Ishikawa (cell line): Measurements from ENCODE around the gene ST14.

ENCODE experiments used
- CEBPB ChIP-seq: IDR thresholded peaks from 2 replicates; pipeline ENCODE4 v1.6.1; 2012
- CREB1 ChIP-seq: IDR thresholded peaks from 2 replicates; pipeline ENCODE4 v1.6.1; 2012; ENCODE audit warnings: low read depth
- EGR1 ChIP-seq: IDR thresholded peaks from 2 replicates; pipeline ENCODE4 v1.6.1; 2012
- EP300 ChIP-seq: IDR thresholded peaks from 2 replicates; pipeline ENCODE4 v1.6.1; 2012; ENCODE audit warnings: borderline replicate concordance
- FOXM1 ChIP-seq: IDR thresholded peaks from 2 replicates; pipeline ENCODE4 v1.6.1; 2012; ENCODE audit warnings: low read depth, borderline replicate concordance
- NFIC ChIP-seq: IDR thresholded peaks from 2 replicates; pipeline ENCODE4 v1.6.1; 2012
- RAD21 ChIP-seq: IDR thresholded peaks from 2 replicates; pipeline ENCODE4 v1.6.1; 2012; ENCODE audit warnings: low read depth
- TAF1 ChIP-seq: IDR thresholded peaks from 2 replicates; pipeline ENCODE4 v1.6.1; 2012; ENCODE audit warnings: low read depth, mild to moderate bottlenecking
- TCF12 ChIP-seq: IDR thresholded peaks from 2 replicates; pipeline ENCODE4 v1.6.1; 2012; ENCODE audit warnings: low read depth
- TEAD4 ChIP-seq: IDR thresholded peaks from 2 replicates; pipeline ENCODE4 v1.6.1; 2012
- USF1 ChIP-seq: IDR thresholded peaks from 2 replicates; pipeline ENCODE4 v1.6.1; 2012
- YY1 ChIP-seq: IDR thresholded peaks from 2 replicates; pipeline ENCODE4 v1.6.1; 2012; ENCODE audit warnings: low read depth
- ZBTB7A ChIP-seq: IDR thresholded peaks from 2 replicates; pipeline ENCODE4 v1.6.1; 2012; ENCODE audit warnings: low read depth
- TF ChIP-seq, protein P1 (sequence below): IDR thresholded peaks from 2 replicates; pipeline ENCODE4 v1.6.1; 2012
- TF ChIP-seq, protein P2 (sequence below): IDR thresholded peaks from 2 replicates; pipeline ENCODE4 v1.6.1; 2012; ENCODE audit warnings: low read depth, mild to moderate bottlenecking

The ST14 gene

DNA sequence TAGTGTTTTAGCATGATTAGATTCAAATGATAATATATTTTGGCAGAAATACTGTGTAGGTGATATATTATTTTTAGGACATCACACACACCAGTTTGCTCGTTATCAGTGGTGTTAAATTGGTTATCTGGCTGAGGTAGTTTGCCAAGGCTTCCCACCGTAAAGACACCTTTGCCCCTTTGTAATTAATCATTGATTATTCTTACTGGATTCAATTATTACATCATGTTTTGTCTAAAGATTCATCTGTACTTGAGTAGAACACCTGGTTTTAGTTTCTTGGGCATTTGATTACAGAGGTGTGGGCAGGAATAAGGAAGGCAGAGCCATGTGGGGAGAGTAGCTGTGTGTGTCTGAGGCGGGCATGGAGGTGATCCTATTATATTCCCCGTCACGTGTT, 39.5 kb upstream of the ST14 start:
- TF ChIP-seq ZBTB7A (no peak), FOXM1 (no peak), TEAD4 (no peak), TAF1 (no peak), EP300 (no peak), CEBPB (no peak), CREB1 (no peak), TCF12 (no peak), YY1 (no peak), EGR1 (no peak), USF1 (no peak), RAD21 (no peak), NFIC (no peak)
- TF ChIP-seq, protein P1, sequence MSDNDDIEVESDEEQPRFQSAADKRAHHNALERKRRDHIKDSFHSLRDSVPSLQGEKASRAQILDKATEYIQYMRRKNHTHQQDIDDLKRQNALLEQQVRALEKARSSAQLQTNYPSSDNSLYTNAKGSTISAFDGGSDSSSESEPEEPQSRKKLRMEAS, result no peak
- TF ChIP-seq, protein P2, sequence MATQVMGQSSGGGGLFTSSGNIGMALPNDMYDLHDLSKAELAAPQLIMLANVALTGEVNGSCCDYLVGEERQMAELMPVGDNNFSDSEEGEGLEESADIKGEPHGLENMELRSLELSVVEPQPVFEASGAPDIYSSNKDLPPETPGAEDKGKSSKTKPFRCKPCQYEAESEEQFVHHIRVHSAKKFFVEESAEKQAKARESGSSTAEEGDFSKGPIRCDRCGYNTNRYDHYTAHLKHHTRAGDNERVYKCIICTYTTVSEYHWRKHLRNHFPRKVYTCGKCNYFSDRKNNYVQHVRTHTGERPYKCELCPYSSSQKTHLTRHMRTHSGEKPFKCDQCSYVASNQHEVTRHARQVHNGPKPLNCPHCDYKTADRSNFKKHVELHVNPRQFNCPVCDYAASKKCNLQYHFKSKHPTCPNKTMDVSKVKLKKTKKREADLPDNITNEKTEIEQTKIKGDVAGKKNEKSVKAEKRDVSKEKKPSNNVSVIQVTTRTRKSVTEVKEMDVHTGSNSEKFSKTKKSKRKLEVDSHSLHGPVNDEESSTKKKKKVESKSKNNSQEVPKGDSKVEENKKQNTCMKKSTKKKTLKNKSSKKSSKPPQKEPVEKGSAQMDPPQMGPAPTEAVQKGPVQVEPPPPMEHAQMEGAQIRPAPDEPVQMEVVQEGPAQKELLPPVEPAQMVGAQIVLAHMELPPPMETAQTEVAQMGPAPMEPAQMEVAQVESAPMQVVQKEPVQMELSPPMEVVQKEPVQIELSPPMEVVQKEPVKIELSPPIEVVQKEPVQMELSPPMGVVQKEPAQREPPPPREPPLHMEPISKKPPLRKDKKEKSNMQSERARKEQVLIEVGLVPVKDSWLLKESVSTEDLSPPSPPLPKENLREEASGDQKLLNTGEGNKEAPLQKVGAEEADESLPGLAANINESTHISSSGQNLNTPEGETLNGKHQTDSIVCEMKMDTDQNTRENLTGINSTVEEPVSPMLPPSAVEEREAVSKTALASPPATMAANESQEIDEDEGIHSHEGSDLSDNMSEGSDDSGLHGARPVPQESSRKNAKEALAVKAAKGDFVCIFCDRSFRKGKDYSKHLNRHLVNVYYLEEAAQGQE, result no peak

GRCh38 chr11:130121445-130121978, 38.1 kb upstream of the ST14 start:
- TF ChIP-seq USF1 (no peak), EGR1 (no peak), TCF12 (no peak), FOXM1 (no peak), TAF1 (no peak), ZBTB7A (no peak), RAD21 (no peak), CREB1 (no peak)
- TF ChIP-seq, protein P2, result no peak
- TF ChIP-seq, protein P1, result no peak

- TF ChIP-seq RAD21 (no peak), EP300 (no peak)
Measured at GRCh38 chr11:130122141-130122575, 37.4 kb upstream of the ST14 start.

GRCh38 chr11:130123414-130124040, 36.1 kb upstream of the ST14 start:
- TF ChIP-seq ZBTB7A (no peak), FOXM1 (no peak), USF1 (no peak), CEBPB (no peak)

- TF ChIP-seq, protein P2, result no peak
- no peak for TF ChIP-seq CEBPB
- no peak for TF ChIP-seq USF1
- no peak for TF ChIP-seq ZBTB7A
- no peak for TF ChIP-seq EP300
- no peak for TF ChIP-seq EGR1
- no peak for TF ChIP-seq TEAD4
- no peak for TF ChIP-seq YY1
- TF ChIP-seq, protein P1, result no peak
- no peak for TF ChIP-seq RAD21
- TF ChIP-seq TAF1, result no peak
Measured at GRCh38 chr11:130124096-130124495, 35.5 kb upstream of the ST14 start.
